K562 (cell line): ENCODE measurements around the gene LGR6. TPM values are rescaled to one million over a fixed set of nuclear protein-coding genes. Genes with fewer than 3 reads are reported as not detected.
A peak's percentile ranks its signal among the peaks of the same experiment; 100 is the strongest.

Experiments used
- CEBPB ChIP-seq: fragments of 450-650 bp; IDR thresholded peaks from 2 replicates; pipeline ENCODE4 v1.6.1; 2016; ENCODE audit warnings: missing genetic modification characterization, missing compliant biosample characterization
- CHD4 ChIP-seq: fragments of 200-600 bp; sonication (generic); IDR thresholded peaks from 3 replicates; pipeline ENCODE4 v1.6.1; 2012; ENCODE audit warnings: low read depth, mild to moderate bottlenecking, mixed read lengths, low read length, inconsistent platforms; ENCODE audit not compliant: insufficient read depth, insufficient replicate concordance, poor library complexity, severe bottlenecking
- DEAF1 ChIP-seq: fragments of 450-650 bp; formaldehyde crosslinking; IDR thresholded peaks from 2 replicates; pipeline ENCODE4 v1.4.0; 2020; ENCODE audit warnings: mild to moderate bottlenecking, moderate library complexity
- EP300 ChIP-seq: IDR thresholded peaks from 2 replicates; pipeline ENCODE4 v1.6.1; 2012; ENCODE audit warnings: low read length, improper control_type of control experiment
- ETV6 ChIP-seq, 3 experiments: fragments of 150-350 bp in 1 of 3; sonication (generic) in 1 of 3; formaldehyde crosslinking in 1 of 3; IDR thresholded peaks; 2 replicates each; pipeline versions ENCODE4 v1.6.1 to v1.8.0; 2014 to 2022; ENCODE audit warnings: borderline replicate concordance in 2 of 3, low read depth in 2 of 3, antibody characterized with exemption in 1 of 3, low read length in 1 of 3, mild to moderate bottlenecking in 1 of 3, missing genetic modification reagents in 1 of 3
- HMG20A ChIP-seq: fragments of 450-650 bp; formaldehyde crosslinking; conservative IDR thresholded peaks from 2 replicates; pipeline ENCODE4 v1.4.0; 2020; ENCODE audit warnings: mild to moderate bottlenecking, mixed read lengths
- IFI16 ChIP-seq: fragments of 250-450 bp; sonication (Bioruptor Pico); IDR thresholded peaks from 2 replicates; pipeline ENCODE4 v2.1.2; 2022; ENCODE audit warnings: mild to moderate bottlenecking, inconsistent platforms
- KLF6 ChIP-seq: fragments of 250-450 bp; sonication (Bioruptor Pico); IDR thresholded peaks from 2 replicates; pipeline ENCODE4 v1.4.0; 2020; ENCODE audit warnings: mild to moderate bottlenecking, moderate library complexity, borderline replicate concordance
- NBN ChIP-seq: fragments of 450-650 bp; IDR thresholded peaks from 2 replicates; pipeline ENCODE4 v1.6.1; 2016; ENCODE audit warnings: low read depth, mild to moderate bottlenecking
- NCOA4 ChIP-seq: fragments of 450-650 bp; IDR thresholded peaks from 2 replicates; pipeline ENCODE4 v1.6.1; 2018; ENCODE audit warnings: mild to moderate bottlenecking; ENCODE audit not compliant: partially characterized antibody
- NR3C1 ChIP-seq: sonication (generic); formaldehyde crosslinking; IDR thresholded peaks from 2 replicates; pipeline ENCODE4 v1.8.1; 2022; ENCODE audit warnings: missing genetic modification reagents
- RREB1 ChIP-seq: fragments of 250-450 bp; sonication (Bioruptor Pico); IDR thresholded peaks from 2 replicates; pipeline ENCODE4 v1.4.0; 2020
- STAT6 ChIP-seq: sonication (generic); formaldehyde crosslinking; IDR thresholded peaks from 2 replicates; pipeline ENCODE4 v1.8.1; 2023; ENCODE audit warnings: mild to moderate bottlenecking, missing genetic modification reagents
- THAP7 ChIP-seq: fragments of 250-450 bp; sonication (Bioruptor Pico); IDR thresholded peaks from 2 replicates; pipeline ENCODE4 v1.5.0; 2021
- ZNF124 ChIP-seq: sonication (generic); formaldehyde crosslinking; IDR thresholded peaks from 2 replicates; pipeline ENCODE4 v1.8.1; 2022; ENCODE audit warnings: missing genetic modification reagents
- ZZZ3 ChIP-seq: fragments of 450-650 bp; IDR thresholded peaks from 2 replicates; pipeline ENCODE4 v1.6.1; 2016; ENCODE audit warnings: antibody characterized with exemption, mild to moderate bottlenecking, moderate library complexity
- polyA plus RNA-seq, 8 experiments: library from polyadenylated mRNA; depleted of rRNA in 4 of 8; stranded (reverse) in 5 of 8; unstranded in 3 of 8; fragments of >200 nt; fragmentation: Nextera tagmentation in 2 of 8; fragmentation: Illumina TruSeq in 1 of 8; extraction: Ambion mirVana in 2 of 8; extraction: Trizol in 1 of 8; gene quantifications; 2 replicates each; pipeline versions ENCODE4 v1.2.1 to v1.2.3, GENCODE V29; 2011 to 2014; ENCODE audit warnings: inconsistent platforms in 1 of 8, missing spikeins in 1 of 8
- total RNA-seq, 7 experiments: library from RNA; depleted of rRNA in 6 of 7; stranded (reverse); fragments of >200 nt in 6 of 7; fragmentation: Illumina TruSeq in 2 of 7; extraction: Trizol in 2 of 7; gene quantifications; 2 replicates each; pipeline versions ENCODE4 v1.2.1 to v1.2.3, GENCODE V29; 2011 to 2021; ENCODE audit warnings: low replicate concordance in 1 of 7

The LGR6 gene
- total and polyA plus RNA-seq, 9 of the 15 experiments (the other 6 are each of a cell fraction or from before 2014, with no cell fraction given), result 0.01 to 0.54 (median 0.17) TPM; not detected in 1

- TF ChIP-seq THAP7 (CRISPR knock-in tag) (no peak), NCOA4 (no peak), EP300 (0 out of 2 replicates have a peak, but pooled peaks have one; percentile 38), DEAF1 (CRISPR knock-in tag) (no peak), IFI16 (CRISPR knock-in tag) (no peak), ZZZ3 (no peak), STAT6 (0 out of 2 replicates have a peak, but pooled peaks have one; percentile 24), ZNF124 (CRISPR knock-in tag) (no peak), CEBPB (tag) (no peak), RREB1 (CRISPR knock-in tag) (no peak), NR3C1 (CRISPR knock-in tag) (no peak), CHD4 (no peak), NBN (no peak), KLF6 (CRISPR knock-in tag) (no peak), HMG20A (CRISPR knock-in tag) (no peak), ETV6 (IDR thresholded peaks at IDR 0.05; ENCODE audit: borderline replicate concordance in 1 of 2, low read depth in 2 of 2, low read length in 1 of 2) (no peak; a peak in 1 of 4 replicates), ETV6 (CRISPR knock-in tag; IDR thresholded peaks at IDR 0.05; ENCODE audit: borderline replicate concordance) (no peak)
These were observed 29.1 kb upstream of the LGR6 start (continued) for GRCh38 chr1:202164271-202165037.
